Measurements from ENCODE around the gene ETV3. TPM values are rescaled to one million over a fixed set of nuclear protein-coding genes. Genes with fewer than 3 reads are reported as not detected.

Gene ETV3
- total RNA-seq, 1 donor from 2014 or later = 14.6 TPM

- intact Hi-C loops (cut with micrococcal nuclease) = no loop called here
- H3K4me3 ChIP-seq = no peak overlapping the region
- no peaks in the 10 kb centered on the region for H3K9me3 ChIP-seq (replicated peaks)
- no peak for TF ChIP-seq CTCF (IDR thresholded peaks at IDR 0.05; ENCODE audit: borderline replicate concordance)
- H3K27ac ChIP-seq (replicated peaks) = no peak overlapping the region
- H3K36me3 ChIP-seq = no peaks in the 10 kb centered on the region
- H3K27me3 ChIP-seq (ENCODE audit: low read depth) = peaks cover 91% of the 10 kb centered on the region
- no peaks in the 10 kb centered on the region for H3K4me1 ChIP-seq
- no peak for DNase-seq
These were observed 27.5 kb downstream of the ETV3 start for GRCh38 chr1:157110686-157111085.

GRCh38 chr1:157110003-157110402, 28.2 kb downstream of the ETV3 start:
- Histone ChIP-seq H3K9me3 (replicated peaks) (no peaks in the 10 kb centered on the region), H3K27me3 (ENCODE audit: low read depth) (peaks cover 98% of the 10 kb centered on the region)
- intact Hi-C loops (cut with micrococcal nuclease) = no loop called here

GRCh38 chr1:157108448-157108847, 29.7 kb downstream of the ETV3 start:
- Histone ChIP-seq H3K4me3 (no peak overlapping the region), H3K27me3 (ENCODE audit: low read depth) (peaks cover 95% of the 10 kb centered on the region), H3K36me3 (no peaks in the 10 kb centered on the region), H3K4me1 (no peaks in the 10 kb centered on the region), H3K27ac (replicated peaks) (no peak overlapping the region), H3K9me3 (replicated peaks) (no peaks in the 10 kb centered on the region)
- no peak for DNase-seq
- intact Hi-C loops (cut with micrococcal nuclease) = no loop called here
- TF ChIP-seq CTCF (IDR thresholded peaks at IDR 0.05; ENCODE audit: borderline replicate concordance) = no peak

More at GRCh38 chr1:157110003-157110402, 28.2 kb downstream of the ETV3 start:
- DNase-seq = no peak
- no peak overlapping the region for H3K4me3 ChIP-seq
- no peaks in the 10 kb centered on the region for H3K36me3 ChIP-seq
- no peaks in the 10 kb centered on the region for H3K4me1 ChIP-seq
- no peak for TF ChIP-seq CTCF (IDR thresholded peaks at IDR 0.05; ENCODE audit: borderline replicate concordance)
- no peak overlapping the region for H3K27ac ChIP-seq (replicated peaks)

DNA sequence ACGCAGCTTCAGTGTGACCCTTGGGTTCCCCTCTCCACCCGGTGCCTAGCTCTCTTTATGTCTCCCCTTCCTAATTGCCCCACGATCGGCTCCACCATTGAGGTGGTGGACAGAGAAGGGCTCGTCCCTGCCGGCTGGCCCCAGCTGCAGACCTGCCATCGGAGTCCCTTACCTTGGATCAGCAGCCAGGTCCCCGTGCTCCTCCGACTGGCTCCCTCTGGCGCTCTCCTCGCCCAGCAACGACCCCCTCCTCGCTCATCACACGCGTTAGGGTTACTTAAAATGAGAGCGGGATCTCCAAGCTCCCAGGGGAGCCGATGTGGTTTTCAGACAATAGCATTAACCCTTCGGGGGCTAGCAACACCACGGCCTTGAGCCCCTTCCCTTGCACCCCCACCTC, 30.5 kb downstream of the ETV3 start:
- no peak for DNase-seq
- TF ChIP-seq CTCF (IDR thresholded peaks at IDR 0.05; ENCODE audit: borderline replicate concordance) = no peak
- H3K4me1 ChIP-seq = no peaks in the 10 kb centered on the region
- intact Hi-C loops (cut with micrococcal nuclease) = no loop called here
- H3K27ac ChIP-seq (replicated peaks) = no peak overlapping the region
- H3K27me3 ChIP-seq (ENCODE audit: low read depth) = peaks cover 93% of the 10 kb centered on the region
- H3K36me3 ChIP-seq = no peaks in the 10 kb centered on the region
- no peak overlapping the region for H3K4me3 ChIP-seq
- H3K9me3 ChIP-seq (replicated peaks) = no peaks in the 10 kb centered on the region

GRCh38 chr1:157106813-157107189, 31.4 kb downstream of the ETV3 start:
- Histone ChIP-seq H3K27ac (replicated peaks) (no peak overlapping the region), H3K4me3 (no peak overlapping the region), H3K36me3 (no peaks in the 10 kb centered on the region), H3K4me1 (no peaks in the 10 kb centered on the region), H3K9me3 (replicated peaks) (no peaks in the 10 kb centered on the region), H3K27me3 (ENCODE audit: low read depth) (peaks cover 89% of the 10 kb centered on the region)
- intact Hi-C loops (cut with micrococcal nuclease) = no loop called here
- DNase-seq = no peak
- TF ChIP-seq CTCF (IDR thresholded peaks at IDR 0.05; ENCODE audit: borderline replicate concordance) = no peak
